ENCODE results near the gene FAM32A.

Gene FAM32A

GRCh38 chr19:16146112-16146511 lies 39.1 kb upstream of the FAM32A start:
- H3K79me2 ChIP-seq, result no peaks in the 10 kb centered on the region
- H3K9ac ChIP-seq, result no peak overlapping the region
- H2AFZ ChIP-seq, result no peak overlapping the region
- no peaks in the 10 kb centered on the region for H3K27me3 ChIP-seq (ENCODE audit: control insufficient read depth, insufficient read depth, low read length)
- no peak overlapping the region for H3K4me3 ChIP-seq (ENCODE audit: low read depth, low read length)
- H3K36me3 ChIP-seq (ENCODE audit: control insufficient read depth, insufficient read depth, low read length), result no peaks in the 10 kb centered on the region
- H3K9me3 ChIP-seq (ENCODE audit: control insufficient read depth, low read length), result no peaks in the 10 kb centered on the region
- H3K4me1 ChIP-seq, result no peaks in the 10 kb centered on the region
- TF ChIP-seq CTCF (IDR thresholded peaks at IDR 0.05), result no peak
- H3K4me2 ChIP-seq (ENCODE audit: low read length), result no peak overlapping the region
- no peak overlapping the region for H3K27ac ChIP-seq

- Histone ChIP-seq H3K79me2 (no peaks in the 10 kb centered on the region), H3K4me1 (no peaks in the 10 kb centered on the region), H3K4me2 (ENCODE audit: low read length) (no peak overlapping the region), H3K27ac (no peak overlapping the region), H2AFZ (no peak overlapping the region), H3K4me3 (ENCODE audit: low read depth, low read length) (no peak overlapping the region), H3K9ac (no peak overlapping the region), H3K36me3 (ENCODE audit: control insufficient read depth, insufficient read depth, low read length) (no peaks in the 10 kb centered on the region), H3K27me3 (ENCODE audit: control insufficient read depth, insufficient read depth, low read length) (no peaks in the 10 kb centered on the region), H3K9me3 (ENCODE audit: control insufficient read depth, low read length) (no peaks in the 10 kb centered on the region)
- TF ChIP-seq CTCF (IDR thresholded peaks at IDR 0.05), result no peak
These were observed 36.6 kb upstream of the FAM32A start for GRCh38 chr19:16148443-16149229.

GRCh38 chr19:16153582-16154336 lies 31.5 kb upstream of the FAM32A start:
- no peaks in the 10 kb centered on the region for H3K4me1 ChIP-seq
- H3K9me3 ChIP-seq (ENCODE audit: control insufficient read depth, low read length), result no peaks in the 10 kb centered on the region
- H3K27me3 ChIP-seq (ENCODE audit: control insufficient read depth, insufficient read depth, low read length), result no peaks in the 10 kb centered on the region
- H2AFZ ChIP-seq, result no peak overlapping the region
- TF ChIP-seq CTCF (IDR thresholded peaks at IDR 0.05), result no peak
- H3K9ac ChIP-seq, result no peak overlapping the region
- H3K79me2 ChIP-seq, result no peaks in the 10 kb centered on the region
- H3K4me2 ChIP-seq (ENCODE audit: low read length), result no peak overlapping the region
- no peak overlapping the region for H3K4me3 ChIP-seq (ENCODE audit: low read depth, low read length)
- no peaks in the 10 kb centered on the region for H3K36me3 ChIP-seq (ENCODE audit: control insufficient read depth, insufficient read depth, low read length)
- no peak overlapping the region for H3K27ac ChIP-seq

GRCh38 chr19:16154557-16154956 lies 30.7 kb upstream of the FAM32A start:
- H3K27me3 ChIP-seq (ENCODE audit: control insufficient read depth, insufficient read depth, low read length), result no peaks in the 10 kb centered on the region
- TF ChIP-seq CTCF (IDR thresholded peaks at IDR 0.05), result no peak

More at GRCh38 chr19:16154557-16154956, 30.7 kb upstream of the FAM32A start:
- Histone ChIP-seq H3K4me2 (ENCODE audit: low read length) (no peak overlapping the region), H3K27ac (no peak overlapping the region), H3K9ac (no peak overlapping the region), H3K4me3 (ENCODE audit: low read depth, low read length) (no peak overlapping the region), H3K9me3 (ENCODE audit: control insufficient read depth, low read length) (no peaks in the 10 kb centered on the region), H3K36me3 (ENCODE audit: control insufficient read depth, insufficient read depth, low read length) (no peaks in the 10 kb centered on the region), H3K4me1 (no peaks in the 10 kb centered on the region), H2AFZ (no peak overlapping the region), H3K79me2 (no peaks in the 10 kb centered on the region)
